Measurements from ENCODE around the gene TMEM140.

TMEM140 gene

GRCh38 chr7:135147899-135148721 is at the start of gene TMEM140:
Gene TMEM140, plus strand, starts transcription at chr7:135148072. Its CDS starts 16,370 bp downstream, at chr7:135164442.
- peak within 1 kb of the TSS; percentile 94 to 97 for H3K27ac ChIP-seq
- no peak for DNase-seq (ENCODE audit: low spot score)
- H3K4me3 ChIP-seq, result peak within 1 kb of the TSS; percentile 79
- TF ChIP-seq, protein P1, sequence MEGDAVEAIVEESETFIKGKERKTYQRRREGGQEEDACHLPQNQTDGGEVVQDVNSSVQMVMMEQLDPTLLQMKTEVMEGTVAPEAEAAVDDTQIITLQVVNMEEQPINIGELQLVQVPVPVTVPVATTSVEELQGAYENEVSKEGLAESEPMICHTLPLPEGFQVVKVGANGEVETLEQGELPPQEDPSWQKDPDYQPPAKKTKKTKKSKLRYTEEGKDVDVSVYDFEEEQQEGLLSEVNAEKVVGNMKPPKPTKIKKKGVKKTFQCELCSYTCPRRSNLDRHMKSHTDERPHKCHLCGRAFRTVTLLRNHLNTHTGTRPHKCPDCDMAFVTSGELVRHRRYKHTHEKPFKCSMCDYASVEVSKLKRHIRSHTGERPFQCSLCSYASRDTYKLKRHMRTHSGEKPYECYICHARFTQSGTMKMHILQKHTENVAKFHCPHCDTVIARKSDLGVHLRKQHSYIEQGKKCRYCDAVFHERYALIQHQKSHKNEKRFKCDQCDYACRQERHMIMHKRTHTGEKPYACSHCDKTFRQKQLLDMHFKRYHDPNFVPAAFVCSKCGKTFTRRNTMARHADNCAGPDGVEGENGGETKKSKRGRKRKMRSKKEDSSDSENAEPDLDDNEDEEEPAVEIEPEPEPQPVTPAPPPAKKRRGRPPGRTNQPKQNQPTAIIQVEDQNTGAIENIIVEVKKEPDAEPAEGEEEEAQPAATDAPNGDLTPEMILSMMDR (IDR thresholded peaks at IDR 0.05), result no peak

- TF ChIP-seq, protein P1 (IDR thresholded peaks at IDR 0.05), result no peak
- Histone ChIP-seq H3K27ac (no peak overlapping the region), H3K4me3 (no peak overlapping the region)
- no peak for DNase-seq (ENCODE audit: low spot score)
These were observed 49.5 kb upstream of the TMEM140 start for GRCh38 chr7:135098391-135098790.

DNA sequence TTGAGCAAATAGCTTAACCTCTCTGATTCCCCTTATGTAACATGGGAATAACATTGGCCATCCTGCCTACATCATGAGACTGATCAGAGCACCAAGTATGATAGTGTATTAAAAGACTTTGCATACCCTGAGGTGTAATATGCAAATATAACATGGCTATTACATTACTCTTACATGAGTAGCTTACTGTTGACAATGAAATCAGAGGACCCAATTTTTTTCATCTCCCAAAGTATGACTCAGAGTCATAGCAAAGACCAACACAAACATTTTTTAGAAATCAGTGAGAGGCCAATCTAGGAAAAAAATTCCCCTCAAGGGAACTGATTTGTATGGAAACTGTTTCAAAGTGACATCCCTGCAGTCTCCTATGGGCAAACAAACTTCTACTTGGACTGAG is 47.0 kb upstream of the TMEM140 start:
- no peak overlapping the region for H3K4me3 ChIP-seq
- no peak overlapping the region for H3K27ac ChIP-seq
- no peak for DNase-seq (ENCODE audit: low spot score)
- TF ChIP-seq, protein P1 (IDR thresholded peaks at IDR 0.05), result no peak

GRCh38 chr7:135102372-135102771 is 45.5 kb upstream of the TMEM140 start:
- H3K4me3 ChIP-seq, result no peak overlapping the region
- H3K27ac ChIP-seq, result no peak overlapping the region
- no peak for DNase-seq (ENCODE audit: low spot score)
- TF ChIP-seq, protein P1 (IDR thresholded peaks at IDR 0.05), result no peak

DNA sequence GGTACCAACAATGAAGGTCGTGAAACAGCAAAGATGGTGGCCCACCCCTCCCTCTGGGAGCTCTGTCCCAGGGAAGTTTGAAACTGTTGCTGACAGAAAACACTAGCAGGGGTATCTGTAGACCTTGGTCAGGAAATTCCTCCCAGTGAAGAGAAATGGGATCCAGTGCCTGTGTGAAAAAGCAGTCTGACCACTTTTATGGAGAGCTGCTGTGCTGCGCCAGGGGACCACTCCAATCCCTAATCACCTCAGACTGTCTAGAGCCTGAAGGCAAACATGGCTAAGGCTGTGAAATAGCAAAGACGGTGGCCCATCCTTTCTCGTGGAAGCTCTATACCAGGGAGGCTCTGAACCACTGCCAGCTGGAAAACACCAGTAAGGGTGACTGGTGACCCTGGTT is 38.3 kb upstream of the TMEM140 start:
- no peak overlapping the region for H3K4me3 ChIP-seq
- no peak overlapping the region for H3K27ac ChIP-seq
- DNase-seq (ENCODE audit: low spot score), result no peak
- TF ChIP-seq, protein P1 (IDR thresholded peaks at IDR 0.05), result no peak

GRCh38 chr7:135109976-135110375 is 37.9 kb upstream of the TMEM140 start:
- Histone ChIP-seq H3K27ac (no peak overlapping the region), H3K4me3 (no peak overlapping the region)
- no peak for DNase-seq (ENCODE audit: low spot score)
- TF ChIP-seq, protein P1 (IDR thresholded peaks at IDR 0.05), result no peak

GRCh38 chr7:135111379-135111778 is 36.5 kb upstream of the TMEM140 start:
- no peak for DNase-seq (ENCODE audit: low spot score)
- TF ChIP-seq, protein P1 (IDR thresholded peaks at IDR 0.05), result no peak
- Histone ChIP-seq H3K27ac (no peak overlapping the region), H3K4me3 (no peak overlapping the region)
